ENCODE results near the gene MSANTD2. TPM values are rescaled to one million over a fixed set of nuclear protein-coding genes. Genes with fewer than 3 reads are reported as not detected.

MSANTD2 gene
- total RNA-seq, 1 donor from 2014 or later, result 21.0 TPM

- H3K27me3 Mint-ChIP-seq, result no peaks in the 10 kb centered on the region
- no peaks in the 10 kb centered on the region for H3K9me3 Mint-ChIP-seq
- TF ChIP-seq CTCF (IDR thresholded peaks at IDR 0.05), result no peak
- H3K4me1 Mint-ChIP-seq, result peaks cover 26% of the 10 kb centered on the region
- CTCF ChIA-PET, result interaction anchor here (0.9 to 3.7 kb wide), 10 partner anchors 35 to 156 kb away, joined by 3 to 14 read pairs (median 4); partner anchors contain the start of genes SIAE and SPA17
- peak overlapping the region; percentile 92 for H3K4me3 Mint-ChIP-seq
- H3K36me3 Mint-ChIP-seq (ENCODE audit: low read depth), result peaks cover 2% of the 10 kb centered on the region
- ATAC-seq (ENCODE audit: low read depth) (peak; percentile 47), DNase-seq (peak; percentile 53)
- intact Hi-C loops (cut with micrococcal nuclease), result loop anchor here (1.0 to 5.0 kb wide), 7 partner anchors 37 to 273 kb away; partner anchors contain the start of genes CCDC15, SIAE, SPA17 and TBRG1
- peak overlapping the region; percentile 92 for H3K27ac Mint-ChIP-seq
- POLR2A ChIA-PET, result interaction anchor here (1.0 to 2.1 kb wide), 13 partner anchors 10 to 177 kb away, joined by 3 to 13 read pairs (median 6); partner anchors contain the start of genes CCDC15, NRGN, SIAE and SPA17
These were observed 619 bp downstream of the MSANTD2 start for GRCh38 chr11:124799348-124800225.

- peaks cover 26% of the 10 kb centered on the region for H3K4me1 Mint-ChIP-seq
- H3K27ac Mint-ChIP-seq, result peak overlapping the region; percentile 87
- H3K36me3 Mint-ChIP-seq (ENCODE audit: low read depth), result peaks cover 2% of the 10 kb centered on the region
- H3K27me3 Mint-ChIP-seq, result no peaks in the 10 kb centered on the region
- no peak for ATAC-seq (ENCODE audit: low read depth)
- ChIA-PET POLR2A (interaction anchor here (1.0 to 2.1 kb wide), 3 partner anchors 9 to 177 kb away, joined by 3 to 6 read pairs (median 4); partner anchors contain the start of genes SIAE, SPA17 and TBRG1), CTCF (interaction anchor here (0.9 to 3.7 kb wide), 8 partner anchors 35 to 155 kb away, joined by 3 to 10 read pairs (median 4); partner anchors contain the start of genes SIAE and SPA17)
- intact Hi-C loops (cut with micrococcal nuclease), result no loop called here
- DNase-seq, result no peak
- H3K9me3 Mint-ChIP-seq, result no peaks in the 10 kb centered on the region
- TF ChIP-seq CTCF (IDR thresholded peaks at IDR 0.05), result no peak
- peak overlapping the region; percentile 92 for H3K4me3 Mint-ChIP-seq
These were observed 1.2 kb downstream of the MSANTD2 start for GRCh38 chr11:124798991-124799347.

- intact Hi-C loops (cut with micrococcal nuclease), result no loop called here
- POLR2A ChIA-PET, result no interaction called here
- Mint-ChIP-seq H3K36me3 (ENCODE audit: low read depth) (peaks cover 2% of the 10 kb centered on the region), H3K9me3 (no peaks in the 10 kb centered on the region), H3K27ac (no peak overlapping the region), H3K4me1 (peaks cover 35% of the 10 kb centered on the region), H3K27me3 (no peaks in the 10 kb centered on the region), H3K4me3 (no peak overlapping the region)
- CTCF ChIA-PET, result interaction anchor here (1.6 to 3.7 kb wide), 3 partner anchors 33 to 127 kb away, joined by 5 to 24 read pairs (median 10); partner anchors contain the start of gene ESAM
- DNase-seq, result no peak
- TF ChIP-seq CTCF (IDR thresholded peaks at IDR 0.05), result no peak
- ATAC-seq (ENCODE audit: low read depth), result no peak
These were observed 3.9 kb downstream of the MSANTD2 start for GRCh38 chr11:124796312-124796711.

GRCh38 chr11:124793466-124794278 is 6.5 kb downstream of the MSANTD2 start:
- ChIA-PET POLR2A (interaction anchor here (0.7 kb wide), 1 partner anchor 148 kb away, joined by 3 read pairs; no protein-coding TSS in a partner anchor), CTCF (interaction anchor here (0.7 to 3.4 kb wide), 18 partner anchors 8 to 169 kb away, joined by 3 to 33 read pairs (median 3); partner anchors contain the start of genes ESAM, SIAE and SPA17)
- ATAC-seq (ENCODE audit: low read depth) (peak; percentile 60), DNase-seq (no peak)
- no peaks in the 10 kb centered on the region for H3K27me3 Mint-ChIP-seq
- H3K9me3 Mint-ChIP-seq, result no peaks in the 10 kb centered on the region
- H3K27ac Mint-ChIP-seq, result no peak overlapping the region
- H3K36me3 Mint-ChIP-seq (ENCODE audit: low read depth), result no peaks in the 10 kb centered on the region
- intact Hi-C loops (cut with micrococcal nuclease), result loop anchor here (1.0 kb wide), 2 partner anchors 30 to 124 kb away; no protein-coding TSS in a partner anchor
- H3K4me1 Mint-ChIP-seq, result peaks cover 23% of the 10 kb centered on the region
- peak; percentile 31 for TF ChIP-seq CTCF (IDR thresholded peaks at IDR 0.05)
- no peak overlapping the region for H3K4me3 Mint-ChIP-seq

All from activated B cell treated with CpG ODN at 0.5 μM for 24 hours (primary cell).